ENCODE data around the gene ZNF512B.

DNA sequence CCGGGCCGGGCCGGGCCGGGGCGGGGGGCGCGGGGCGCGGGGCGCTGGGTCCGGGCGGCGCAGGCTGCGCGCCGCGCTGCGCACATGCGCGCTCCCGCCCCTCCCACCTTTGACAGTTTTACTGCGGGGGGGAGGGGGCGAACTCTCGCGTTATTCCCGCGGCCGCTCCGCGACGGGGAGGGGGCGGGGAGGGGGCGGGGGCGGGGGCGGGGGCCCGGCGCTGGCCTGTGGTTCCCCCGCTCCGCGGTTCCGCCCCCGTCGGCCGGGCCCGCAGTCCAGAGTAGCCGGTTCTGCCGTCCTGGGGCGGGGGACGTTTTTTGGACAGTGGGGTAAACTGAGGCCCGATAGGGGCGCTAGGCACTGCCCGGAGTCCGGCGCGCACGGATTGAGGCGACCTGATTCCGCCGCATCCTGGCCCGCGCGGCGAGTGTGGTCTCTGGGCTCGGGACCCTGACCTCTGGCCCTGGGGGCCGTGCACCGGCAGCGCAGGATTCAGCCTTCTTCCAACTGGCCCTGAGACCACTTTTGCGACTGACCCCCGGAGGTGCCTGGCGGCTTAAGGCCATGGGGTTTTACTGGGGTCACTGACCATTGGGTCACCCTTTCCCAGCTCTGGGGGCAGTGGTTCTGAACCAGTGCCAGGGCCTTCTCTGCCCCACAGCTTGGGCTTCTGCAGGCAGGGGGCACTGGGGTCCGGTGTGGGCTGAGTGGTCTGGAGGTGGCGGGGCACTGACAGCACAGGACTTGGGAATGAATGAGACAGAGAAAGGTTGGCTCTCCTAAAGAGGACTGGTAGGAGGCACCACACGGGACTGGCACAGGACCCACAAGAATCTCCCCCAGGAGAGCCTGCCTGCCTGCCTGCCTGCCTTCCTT is at the start of gene ZNF512B:
- TF ChIP-seq GATA3 (IDR thresholded peaks at IDR 0.05; ENCODE audit: low read depth, low read length) (no peak), GATA2 (IDR thresholded peaks at IDR 0.05; ENCODE audit: low read depth, low read length) (no peak)

Measured in SH-SY5Y (cell line).